HCT116 (cell line): ENCODE measurements around the gene CAMK2A. TPM values are rescaled to one million over a fixed set of nuclear protein-coding genes. Genes with fewer than 3 reads are reported as not detected.

Experiments used
- ATAC-seq: fragments of 200-7000 bp; cut with Tn5 transposase; 2 replicates; pipeline ENCODE4 v1.9.1; 2020; ENCODE audit warnings: mild to moderate bottlenecking, moderate library complexity
- BruUV-seq: library from RNA; stranded (reverse); fragments of 400-500 nt; replicated peaks from 2 replicates; lab custom pipeline; 2021; lab: Mats Ljungman, UMichigan
- CTCF ChIA-PET: fragments of 300-600 bp; sonication (Branson Sonifier 250); formaldehyde crosslinking; loops from one replicate; lab custom pipeline; 2021; ENCODE audit warnings: antibody characterized with exemption; lab: Charles Lee
- POLR2A ChIA-PET: fragments of 300-600, 350-600 bp; sonication (Branson Sonifier 250); formaldehyde crosslinking; loops from one replicate; lab custom pipeline; 2021; ENCODE audit warnings: antibody characterized with exemption; lab: Charles Lee
- RAD21 ChIA-PET, 2 experiments: fragments of 300-600 bp; sonication (Branson Sonifier 250); formaldehyde crosslinking; loops; one replicate each; lab custom pipeline; 2023; ENCODE audit warnings: low total read pairs in 2 of 2; ENCODE audit not compliant: uncharacterized antibody in 2 of 2, unreplicated experiment in 2 of 2, low non-redundant PET in 1 of 2; lab: Charles Lee
- DNase-seq: peaks from one replicate; pipeline ENCODE4 v3.0.0-alpha.2; 2010; ENCODE audit warnings: low read depth, low spot score
- H2AFZ ChIP-seq: fragments of 200-600 bp; shearing (Covaris generic), sonication (generic); 2 replicates; pipeline ENCODE4 v1.6.1; 2017; ENCODE audit warnings: low read depth, mixed run types, mixed read lengths, antibody characterized with exemption, low read length; ENCODE audit not compliant: poor library complexity, severe bottlenecking
- H3K27ac ChIP-seq: 2 replicates; pipeline ENCODE4 v1.5.1; 2012; ENCODE audit warnings: low read depth, low read length
- H3K27me3 ChIP-seq: fragments of 200-600 bp; sonication (generic); 2 replicates; pipeline ENCODE4 v1.6.1; 2016; ENCODE audit warnings: mixed run types, low read length, mixed read lengths; ENCODE audit not compliant: insufficient read depth
- H3K36me3 ChIP-seq, 2 experiments: fragments of 200-500 bp in 1 of 2; fragments of 200-600 bp in 1 of 2; sonication (Bioruptor generic) in 1 of 2; sonication (generic) in 1 of 2; 2 replicates each; pipeline versions ENCODE4 v1.5.1 to v1.6.1; 2014 to 2016; ENCODE audit warnings: low read length in 2 of 2, inconsistent platforms in 1 of 2, mixed read lengths in 1 of 2, mixed run types in 1 of 2; ENCODE audit not compliant: insufficient read depth in 2 of 2, control insufficient read depth in 1 of 2
- H3K4me1 ChIP-seq, 2 experiments: fragments of 200-600 bp in 1 of 2; sonication (generic) in 1 of 2; 2 replicates each; pipeline versions ENCODE4 v1.5.1 to v1.6.1; 2012 to 2017; ENCODE audit warnings: low read length in 2 of 2, inconsistent platforms in 1 of 2, mild to moderate bottlenecking in 1 of 2, mixed read lengths in 1 of 2, mixed run types in 1 of 2, moderate library complexity in 1 of 2; ENCODE audit not compliant: insufficient read depth in 2 of 2, control insufficient read depth in 1 of 2
- H3K4me2 ChIP-seq: fragments of 200-600 bp; sonication (generic); 2 replicates; pipeline ENCODE4 v1.6.1; 2017; ENCODE audit warnings: mixed run types, low read length, mixed read lengths
- H3K4me3 ChIP-seq, 2 experiments: fragments of 200-600 bp in 1 of 2; sonication (generic) in 1 of 2; replicated peaks in 1 of 2; 2 replicates each; pipeline ENCODE4 v1.5.1; 2011 to 2016; ENCODE audit warnings: low read length in 2 of 2, control low read depth in 1 of 2, low read depth in 1 of 2, mild to moderate bottlenecking in 1 of 2, mixed read lengths in 1 of 2, mixed run types in 1 of 2
- H3K79me2 ChIP-seq: fragments of 200-600 bp; sonication (generic); 2 replicates; pipeline ENCODE4 v1.6.1; 2017; ENCODE audit warnings: mild to moderate bottlenecking, mixed run types, low read length, moderate library complexity, mixed read lengths; ENCODE audit not compliant: insufficient read depth
- H3K9ac ChIP-seq: fragments of 200-600 bp; sonication (generic); 2 replicates; pipeline ENCODE4 v1.6.1; 2016; ENCODE audit warnings: low read length, mixed read lengths
- H3K9me2 ChIP-seq: fragments of 200-600 bp; sonication (generic), shearing (Covaris generic); 2 replicates; pipeline ENCODE4 v1.6.1; 2017; ENCODE audit warnings: mixed run types, mild to moderate bottlenecking, moderate library complexity; ENCODE audit not compliant: insufficient read depth
- H3K9me3 ChIP-seq, 2 experiments: fragments of 200-500 bp in 1 of 2; fragments of 200-600 bp in 1 of 2; sonication (Bioruptor generic) in 1 of 2; sonication (generic) in 1 of 2; 2 replicates each; pipeline ENCODE4 v1.6.1; 2014 to 2017; ENCODE audit warnings: low read length in 2 of 2, mixed read lengths in 2 of 2, inconsistent platforms in 1 of 2, low read depth in 1 of 2, mild to moderate bottlenecking in 1 of 2, mixed run types in 1 of 2, moderate library complexity in 1 of 2; ENCODE audit not compliant: control insufficient read depth in 1 of 2, insufficient read depth in 1 of 2
- H4K20me1 ChIP-seq: fragments of 200-600 bp; sonication (generic), shearing (Covaris generic); 2 replicates; pipeline ENCODE4 v1.6.1; 2017; ENCODE audit warnings: mixed run types, mild to moderate bottlenecking, moderate library complexity; ENCODE audit not compliant: insufficient read depth
- CEBPB ChIP-seq: IDR thresholded peaks from 2 replicates; pipeline ENCODE4 v1.6.1; 2012; ENCODE audit warnings: low read depth
- CTCF ChIP-seq, 3 experiments: fragments of 200-600 bp in 1 of 3; sonication (generic) in 1 of 3; IDR thresholded peaks in 2 of 3; conservative IDR thresholded peaks in 1 of 3; 2 replicates each; pipeline ENCODE4 v1.5.1; 2012 to 2017; ENCODE audit warnings: low read depth in 2 of 3, low read length in 2 of 3, antibody characterized with exemption in 1 of 3, borderline replicate concordance in 1 of 3, control low read depth in 1 of 3, mild to moderate bottlenecking in 1 of 3, mixed read lengths in 1 of 3, mixed run types in 1 of 3, moderate library complexity in 1 of 3; ENCODE audit not compliant: insufficient read depth in 1 of 3
- ELF1 ChIP-seq: IDR thresholded peaks from 2 replicates; pipeline ENCODE4 v1.6.1; 2012; ENCODE audit warnings: low read depth, borderline replicate concordance
- EZH2 ChIP-seq: fragments of 200-600 bp; sonication (generic); IDR thresholded peaks from 2 replicates; pipeline ENCODE4 v1.6.1; 2017; ENCODE audit warnings: antibody characterized with exemption, mixed run types
- EZH2phosphoT487 ChIP-seq: fragments of 200-600 bp; IDR thresholded peaks from 2 replicates; pipeline ENCODE4 v1.6.1; 2018; ENCODE audit warnings: antibody characterized with exemption, borderline replicate concordance
- FOSL1 ChIP-seq: IDR thresholded peaks from 2 replicates; pipeline ENCODE4 v1.6.1; 2012; ENCODE audit warnings: low read depth
- JUND ChIP-seq: IDR thresholded peaks from 2 replicates; pipeline ENCODE4 v1.6.1; 2012
- MAX ChIP-seq: IDR thresholded peaks from 2 replicates; pipeline ENCODE4 v1.6.1; 2012
- POLR2A ChIP-seq: IDR thresholded peaks from 2 replicates; pipeline ENCODE4 v1.7.0; 2011; ENCODE audit warnings: borderline replicate concordance; ENCODE audit not compliant: insufficient read depth, insufficient read length; ENCODE audit errors: extremely low read depth
- POLR2AphosphoS5 ChIP-seq: IDR thresholded peaks from 2 replicates; pipeline ENCODE4 v1.6.1; 2011; ENCODE audit warnings: mild to moderate bottlenecking, low read depth, low read length, moderate library complexity
- RAD21 ChIP-seq: IDR thresholded peaks from 2 replicates; pipeline ENCODE4 v1.6.1; 2012; ENCODE audit warnings: low read depth, mild to moderate bottlenecking
- REST ChIP-seq: IDR thresholded peaks from 2 replicates; pipeline ENCODE4 v1.6.1; 2012; ENCODE audit warnings: low read depth
- TCF7L2 ChIP-seq: IDR thresholded peaks from 2 replicates; pipeline ENCODE4 v1.7.0; 2011; ENCODE audit warnings: borderline replicate concordance, inconsistent platforms; ENCODE audit not compliant: insufficient read depth, insufficient read length; ENCODE audit errors: extremely low read depth
- YY1 ChIP-seq: IDR thresholded peaks from 2 replicates; pipeline ENCODE4 v1.6.1; 2011; ENCODE audit warnings: low read length, low read depth, moderate library complexity, mild to moderate bottlenecking; ENCODE audit not compliant: insufficient replicate concordance; ENCODE audit errors: extremely low read depth
- ZBTB33 ChIP-seq: IDR thresholded peaks from 2 replicates; pipeline ENCODE4 v1.6.1; 2011; ENCODE audit warnings: mild to moderate bottlenecking, low read length, moderate library complexity; ENCODE audit not compliant: insufficient replicate concordance; ENCODE audit errors: extremely low read depth
- ZFX ChIP-seq: fragments of 450-650 bp; IDR thresholded peaks from 2 replicates; pipeline ENCODE4 v1.6.1; 2017
- intact Hi-C: fragments of 100-400 bp; cut with micrococcal nuclease; formaldehyde crosslinking; loops from 2 replicates; pipeline ENCODE4 v1.10.0; 2022
- total RNA-seq: library from RNA; stranded (reverse); gene quantifications from one replicate; pipeline ENCODE4 v1.2.1, GENCODE V29; 2021; ENCODE audit not compliant: unreplicated experiment

Gene CAMK2A
- total RNA-seq, 1 experiment from 2014 or later, result not detected

GRCh38 chr5:150311015-150311692 lies 21.6 kb upstream of the CAMK2A start:
- no peaks in the 10 kb centered on the region for H4K20me1 ChIP-seq
- CTCF ChIA-PET, result interaction anchor here (1.8 kb wide), 1 partner anchor 40 kb away, joined by 4 read pairs; no protein-coding TSS in a partner anchor
- H3K36me3 ChIP-seq, result no peaks in the 10 kb centered on the region
- H3K27ac ChIP-seq, result no peak overlapping the region
- DNase-seq (no peak), ATAC-seq (no peak)
- intact Hi-C loops, result no loop called here
- H3K9me2 ChIP-seq, result no peaks in the 10 kb centered on the region
- no peak overlapping the region for H2AFZ ChIP-seq
- no peak overlapping the region for H3K4me3 ChIP-seq
- H3K9me3 ChIP-seq, result no peaks in the 10 kb centered on the region
- H3K27me3 ChIP-seq, result no peaks in the 10 kb centered on the region
- no peaks in the 10 kb centered on the region for H3K4me1 ChIP-seq
- RAD21 ChIA-PET, result no interaction called here
- POLR2A ChIA-PET, result no interaction called here
- no peaks in the 10 kb centered on the region for H3K79me2 ChIP-seq
- TF ChIP-seq FOSL1, result no peak
- no peak for TF ChIP-seq CTCF (IDR thresholded peaks at IDR 0.05 in 2 of 3, conservative IDR thresholded peaks at IDR 0.05 in 1 of 3; ENCODE audit: borderline replicate concordance in 1 of 3, insufficient read depth in 1 of 3, low read depth in 2 of 3, low read length in 2 of 3)
- no peak for TF ChIP-seq ZFX
- TF ChIP-seq EZH2, result no peak
- TF ChIP-seq MAX, result no peak
- no peak for TF ChIP-seq REST
- no peak for TF ChIP-seq ZBTB33
- no peak for TF ChIP-seq YY1
- no peak for TF ChIP-seq POLR2A
- no peak for TF ChIP-seq CEBPB
- no peak for TF ChIP-seq EZH2phosphoT487
- no peak for TF ChIP-seq POLR2AphosphoS5
- no peak for TF ChIP-seq RAD21
- TF ChIP-seq ELF1, result no peak
- no peak for TF ChIP-seq JUND
- no peak for TF ChIP-seq TCF7L2
- no TSS peak for BruUV-seq
- no peak overlapping the region for H3K4me2 ChIP-seq
- no peak overlapping the region for H3K9ac ChIP-seq
